NOMO-1 (cell line): ENCODE measurements around the gene TOR1AIP1.
A peak's percentile ranks its signal among the peaks of the same experiment; 100 is the strongest.
"Not testable (repeated sequence)": the region's sequence is repeated elsewhere in the genome, so short reads cannot be mapped to it uniquely, and the experiment has no call there.

Source experiments
- DNase-seq, 2 experiments: peaks; one replicate each; lab custom pipeline; 2025; ENCODE audit not compliant: unreplicated experiment in 2 of 2; lab: John Stamatoyannopoulos, UW

TOR1AIP1 gene

DNA sequence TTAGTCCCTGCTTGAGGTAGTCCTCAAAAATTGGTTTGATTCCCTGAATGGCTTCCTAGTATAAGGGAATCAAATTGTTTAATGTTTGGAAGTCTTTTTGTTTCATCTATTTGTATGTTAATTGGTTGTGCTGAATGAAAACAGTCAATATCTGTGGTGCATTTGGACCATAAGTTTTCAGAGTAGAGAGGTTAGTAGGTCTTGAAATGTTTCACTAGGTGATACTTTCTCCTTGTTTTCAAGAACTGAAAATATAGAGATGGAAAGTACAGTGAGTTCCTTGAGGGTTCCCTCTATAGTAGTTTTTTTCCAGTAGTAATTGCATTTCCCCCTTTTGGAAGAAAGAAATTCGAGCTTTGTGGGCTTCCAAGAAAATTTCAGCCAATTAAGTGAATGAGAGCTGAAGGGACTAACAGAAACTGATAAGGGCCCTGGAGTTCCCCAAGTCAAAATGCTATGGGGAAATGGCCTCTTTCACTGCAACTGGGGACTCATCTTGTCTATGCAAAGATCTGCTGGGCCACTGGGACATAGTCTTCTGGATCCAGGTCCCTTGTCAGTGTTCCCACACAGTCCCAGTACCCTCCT lies 53.9 kb downstream of the TOR1AIP1 start:
- DNase-seq, result no peak

- DNase-seq, result no peak
Observed at GRCh38 chr1:179937668-179938254, 55.7 kb downstream of the TOR1AIP1 start.

DNA sequence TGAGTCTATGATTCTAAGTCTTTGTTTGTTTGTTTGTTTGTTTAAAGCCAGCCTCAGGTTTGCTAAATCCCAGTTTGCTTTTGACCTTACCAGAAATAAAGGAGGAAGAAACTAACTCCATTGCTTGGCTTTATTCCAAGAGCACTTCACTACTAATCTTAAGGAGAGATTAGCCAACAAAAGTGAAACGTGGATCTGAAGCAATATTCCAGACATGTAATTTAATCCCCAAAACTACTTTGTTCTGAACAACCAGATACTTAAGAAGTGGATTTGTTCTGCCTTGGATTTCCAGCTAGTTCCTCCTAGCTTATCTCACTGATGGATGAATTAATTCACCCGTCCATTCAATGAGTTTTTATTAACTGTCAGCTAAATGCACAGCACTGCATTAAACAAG lies 56.7 kb downstream of the TOR1AIP1 start:
- DNase-seq, result no peak

- no peak for DNase-seq
Observed at GRCh38 chr1:179939941-179940340, 57.9 kb downstream of the TOR1AIP1 start.

GRCh38 chr1:179941454-179941853 lies 59.4 kb downstream of the TOR1AIP1 start:
- DNase-seq, result no peak

DNA sequence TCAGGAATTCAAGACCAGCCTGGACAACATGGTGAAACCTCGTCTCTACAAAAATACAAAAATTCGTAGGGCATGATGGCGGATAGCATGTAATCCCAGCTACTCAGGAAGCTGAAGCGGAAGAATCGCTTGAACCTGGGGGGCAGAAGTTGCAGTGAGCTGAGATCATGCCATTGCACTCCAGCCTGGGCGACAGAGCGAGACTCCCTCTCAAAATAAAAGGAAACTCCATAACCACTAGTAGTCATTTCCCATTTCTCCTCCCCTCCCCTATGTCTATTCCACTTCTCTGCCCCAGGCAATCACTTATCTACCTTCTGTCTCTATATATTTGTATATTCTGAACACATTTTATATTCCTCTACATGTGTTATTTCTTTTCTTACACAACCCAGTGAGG lies 68.6 kb downstream of the TOR1AIP1 start:
- peak in 1 of 2 experiments; percentile 20 for DNase-seq

- peak in 1 of 2 experiments; percentile 53 for DNase-seq
Observed at GRCh38 chr1:179951383-179952144, 69.5 kb downstream of the TOR1AIP1 start.

DNA sequence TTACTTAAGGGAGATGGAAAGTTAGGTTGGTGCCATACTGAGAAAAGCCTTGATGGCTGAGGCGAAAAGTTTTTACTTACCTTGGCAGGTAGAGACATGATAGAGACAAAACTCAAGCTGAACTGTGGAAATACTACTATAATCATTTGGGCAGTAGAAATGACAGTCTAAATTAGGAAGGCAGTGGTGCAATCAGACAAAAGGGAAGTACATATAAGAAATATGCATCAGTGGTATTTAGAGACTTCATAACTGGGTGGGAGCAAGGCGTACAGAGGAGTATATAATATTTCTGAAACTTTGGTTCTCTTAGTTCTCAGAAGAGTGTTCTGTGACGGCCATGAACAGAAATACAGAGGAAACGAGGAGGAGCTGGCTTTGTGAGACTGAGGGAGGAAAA lies 70.1 kb downstream of the TOR1AIP1 start:
- peak; percentile 48 to 89 for DNase-seq

GRCh38 chr1:179953974-179954492 lies 71.9 kb downstream of the TOR1AIP1 start:
- DNase-seq, result peak; percentile 67 to 85

GRCh38 chr1:179954493-179955286 lies 72.6 kb downstream of the TOR1AIP1 start, which contains the start of gene CEP350:
Gene CEP350 (plus strand): TSS chr1:179954810. CDS start chr1:179986182, 31,372 bp downstream.
- peak; percentile 99 for DNase-seq

DNA sequence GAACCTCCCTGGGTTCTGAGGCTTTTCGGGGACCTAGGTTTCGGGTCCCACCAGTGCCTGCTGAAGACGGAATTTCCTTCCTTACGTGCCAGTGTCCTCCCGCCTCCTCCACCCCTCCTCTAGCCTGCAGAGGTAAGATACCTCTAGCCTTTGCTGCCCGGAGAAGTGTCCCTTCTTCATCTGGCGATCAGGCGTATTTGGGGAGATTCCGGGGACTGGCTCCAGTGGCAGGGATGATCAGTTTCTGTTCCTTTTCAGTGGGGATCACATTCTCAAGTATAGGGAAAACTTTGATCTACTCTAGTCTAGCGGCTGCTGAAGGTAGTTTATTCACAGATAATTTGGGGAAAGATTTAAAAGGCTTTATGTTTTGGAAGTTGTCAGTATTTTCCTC lies 73.2 kb downstream of the TOR1AIP1 start:
- DNase-seq, result peak; percentile 17 to 52

DNA sequence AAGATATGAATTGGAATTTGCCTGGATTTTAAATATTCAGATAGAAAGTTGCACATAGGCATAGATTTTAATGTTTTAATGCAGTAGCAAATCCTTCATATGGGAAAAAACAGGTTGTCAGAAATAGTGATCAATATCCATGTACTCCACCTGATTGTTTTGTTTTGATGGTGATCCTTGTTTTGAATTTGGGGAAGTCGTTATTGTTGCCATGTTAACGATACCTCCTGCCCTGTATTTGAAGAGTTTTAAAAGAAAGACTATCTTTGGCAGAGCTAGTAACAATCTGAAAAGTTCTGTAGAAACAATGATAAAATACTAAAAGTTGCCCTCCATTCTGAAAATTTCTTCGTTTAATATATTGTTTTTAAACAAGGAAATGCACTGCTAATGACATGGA lies 73.6 kb downstream of the TOR1AIP1 start:
- peak in 1 of 2 experiments; percentile 49 for DNase-seq

GRCh38 chr1:179958359-179958758 lies 76.3 kb downstream of the TOR1AIP1 start:
- DNase-seq, result no peak

DNA sequence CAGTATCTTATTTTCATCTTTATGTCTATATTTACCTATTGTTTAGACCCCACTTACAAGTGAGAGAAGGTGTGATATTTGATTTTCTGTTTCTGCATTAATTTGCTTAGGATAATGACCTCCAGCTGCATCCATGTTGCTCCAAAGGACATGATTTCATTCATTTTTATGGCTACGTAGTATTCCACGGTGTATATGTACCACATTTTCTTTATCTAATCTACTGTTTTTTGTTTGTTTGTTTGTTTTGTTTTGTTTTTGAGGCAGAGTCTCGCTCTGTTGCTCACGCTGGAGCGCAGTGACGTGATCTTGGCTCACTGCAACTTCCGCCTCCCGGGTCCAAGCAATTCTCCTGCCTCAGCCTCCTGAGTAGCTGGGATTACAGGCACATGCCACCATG lies 80.1 kb downstream of the TOR1AIP1 start:
- DNase-seq, result not testable (repeated sequence)

- no peak for DNase-seq
Observed at GRCh38 chr1:179966551-179966950, 84.5 kb downstream of the TOR1AIP1 start.

DNA sequence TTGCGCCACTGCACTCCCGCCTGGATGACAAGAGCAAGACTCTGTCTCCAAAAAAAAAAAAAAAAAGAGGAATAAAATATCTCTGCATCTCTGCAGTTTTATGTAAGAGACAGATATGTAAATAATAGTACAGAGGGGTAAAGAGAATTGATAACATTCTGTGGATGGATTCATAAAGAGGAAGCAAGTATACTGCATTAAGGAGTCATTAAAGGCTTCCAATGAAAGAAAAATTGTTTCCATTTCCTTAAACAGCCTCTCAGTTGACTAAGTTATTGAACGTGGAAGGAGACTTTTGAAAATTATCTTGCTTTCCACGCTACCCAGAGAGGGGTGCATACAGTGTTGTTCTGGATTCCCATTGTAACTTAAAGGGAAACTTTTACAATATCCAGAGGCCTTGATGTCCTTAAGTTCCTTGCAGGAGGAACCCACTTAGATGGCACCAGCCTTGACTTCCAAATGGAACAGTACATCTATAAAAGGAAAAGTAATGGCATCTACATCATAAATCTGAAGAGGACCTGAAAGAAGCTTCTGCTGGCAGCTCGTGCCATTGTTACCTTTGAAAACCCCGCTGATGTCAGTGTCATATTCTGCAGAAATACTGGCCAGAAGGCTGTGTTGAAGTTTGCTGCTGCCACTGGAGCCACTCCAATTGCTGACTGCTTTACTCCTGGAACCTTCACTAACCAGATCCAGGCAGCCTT lies 86.4 kb downstream of the TOR1AIP1 start:
- DNase-seq, result no peak

- no peak for DNase-seq
Observed at GRCh38 chr1:179968994-179969919, 87.2 kb downstream of the TOR1AIP1 start.
